ENCODE data around the gene APBA3. TPM values are rescaled to one million over a fixed set of nuclear protein-coding genes. Genes with fewer than 3 reads are reported as not detected.
"Not testable (repeated sequence)": the region's sequence is repeated elsewhere in the genome, so short reads cannot be mapped to it uniquely, and the experiment has no call there.

The APBA3 gene
- total and polyA plus RNA-seq, 8 donors = 6.7 to 27.1 (median 10.5) TPM

DNA sequence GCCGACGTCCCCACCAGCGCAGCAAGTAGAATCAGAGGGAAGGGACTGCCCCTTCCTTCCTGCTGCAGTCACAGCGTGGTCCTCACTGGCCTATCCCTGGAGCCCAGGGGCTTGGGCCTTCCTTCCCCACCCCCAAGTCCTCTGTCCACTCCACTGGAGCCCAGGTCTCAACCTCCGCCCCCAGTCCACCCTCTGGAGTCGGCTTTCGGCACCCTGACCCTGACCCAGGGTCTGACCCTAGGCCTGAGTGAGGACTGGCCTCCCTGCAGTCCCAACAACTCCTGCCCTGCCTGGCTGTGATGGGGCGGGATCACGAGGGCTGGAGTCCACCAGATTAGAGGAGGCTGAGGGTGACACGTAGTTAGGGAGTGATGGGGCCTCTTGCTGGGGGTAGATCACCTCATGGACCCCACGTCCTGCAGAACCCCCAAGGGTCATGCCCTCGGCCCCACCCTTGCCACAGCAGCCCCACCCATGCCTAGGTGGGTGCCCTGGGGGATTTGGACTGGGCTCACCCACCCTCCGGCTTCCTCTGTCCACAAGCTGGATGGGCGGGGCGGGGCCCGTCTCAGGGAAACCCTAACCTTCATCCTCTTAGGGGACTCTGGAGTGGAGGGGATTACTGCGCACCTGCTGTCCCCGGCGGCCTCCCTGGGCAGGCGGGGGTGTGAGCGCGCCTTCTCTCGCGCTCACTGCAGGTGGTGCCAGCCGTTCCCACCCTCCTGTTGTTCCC, 6.7 kb upstream of the APBA3 start:
- intact Hi-C loops (cut with DNase I) = no loop called here
- WGBS, 2 donors = 91 to 96% methylated on average over 24 to 25 of the region's 25 CpGs

DNA sequence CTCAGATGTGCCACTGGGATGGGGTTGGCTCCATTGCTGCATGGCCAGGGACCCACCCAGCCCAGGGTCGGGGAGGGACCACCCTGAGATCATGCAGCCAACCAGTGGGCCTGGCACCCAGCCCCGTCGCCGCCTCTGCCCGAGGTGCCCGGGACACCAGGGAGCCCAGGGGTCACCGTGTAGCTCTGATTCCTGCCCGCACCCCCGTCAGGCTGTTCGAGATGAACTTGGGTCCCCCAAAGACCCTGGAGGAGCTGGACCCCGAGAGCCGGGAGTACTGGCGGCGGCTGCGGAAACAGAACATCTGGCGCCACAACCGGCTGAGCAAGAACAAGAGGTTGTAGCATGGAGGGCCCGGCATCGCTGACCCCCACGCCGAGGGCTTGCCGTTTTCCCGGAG, 5.6 kb upstream of the APBA3 start:
- DNase-seq (peak in 1 of 6 donors; percentile 76), FAIRE-seq (no peak), ATAC-seq (no peak)
- Histone ChIP-seq H3K4me3 (no peak overlapping the region), H3K27ac (no peak overlapping the region), H3K36me3 (peaks cover 0 to 25% (median 4%) of the 10 kb centered on the region in 3 donors), H3K27me3 (no peaks in the 10 kb centered on the region), H3K4me1 (peaks cover 0 to 9% (median 7%) of the 10 kb centered on the region in 3 donors), H3K9me3 (no peaks in the 10 kb centered on the region)
- TF ChIP-seq, protein P1, sequence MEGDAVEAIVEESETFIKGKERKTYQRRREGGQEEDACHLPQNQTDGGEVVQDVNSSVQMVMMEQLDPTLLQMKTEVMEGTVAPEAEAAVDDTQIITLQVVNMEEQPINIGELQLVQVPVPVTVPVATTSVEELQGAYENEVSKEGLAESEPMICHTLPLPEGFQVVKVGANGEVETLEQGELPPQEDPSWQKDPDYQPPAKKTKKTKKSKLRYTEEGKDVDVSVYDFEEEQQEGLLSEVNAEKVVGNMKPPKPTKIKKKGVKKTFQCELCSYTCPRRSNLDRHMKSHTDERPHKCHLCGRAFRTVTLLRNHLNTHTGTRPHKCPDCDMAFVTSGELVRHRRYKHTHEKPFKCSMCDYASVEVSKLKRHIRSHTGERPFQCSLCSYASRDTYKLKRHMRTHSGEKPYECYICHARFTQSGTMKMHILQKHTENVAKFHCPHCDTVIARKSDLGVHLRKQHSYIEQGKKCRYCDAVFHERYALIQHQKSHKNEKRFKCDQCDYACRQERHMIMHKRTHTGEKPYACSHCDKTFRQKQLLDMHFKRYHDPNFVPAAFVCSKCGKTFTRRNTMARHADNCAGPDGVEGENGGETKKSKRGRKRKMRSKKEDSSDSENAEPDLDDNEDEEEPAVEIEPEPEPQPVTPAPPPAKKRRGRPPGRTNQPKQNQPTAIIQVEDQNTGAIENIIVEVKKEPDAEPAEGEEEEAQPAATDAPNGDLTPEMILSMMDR (IDR thresholded peaks at IDR 0.05) = no peak
- intact Hi-C loops (cut with DNase I) = no loop called here
- 89 to 91% methylated on average over 23 of the region's 23 CpGs for WGBS, 2 donors

More for the DNA sequence above, 6.7 kb upstream of the APBA3 start:
- H3K4me1 ChIP-seq = peaks cover 0 to 5% (median 5%) of the 10 kb centered on the region in 3 donors
- TF ChIP-seq, protein P1 (IDR thresholded peaks at IDR 0.05) = no peak
- ATAC-seq (no peak), DNase-seq (peak in 1 of 6 donors; percentile 58), FAIRE-seq (no peak)
- no peak overlapping the region for H3K4me3 ChIP-seq
- no peak overlapping the region for H3K27ac ChIP-seq
- H3K36me3 ChIP-seq = peaks cover 0 to 25% (median 4%) of the 10 kb centered on the region in 3 donors
- H3K9me3 ChIP-seq = no peaks in the 10 kb centered on the region
- no peaks in the 10 kb centered on the region for H3K27me3 ChIP-seq

DNA sequence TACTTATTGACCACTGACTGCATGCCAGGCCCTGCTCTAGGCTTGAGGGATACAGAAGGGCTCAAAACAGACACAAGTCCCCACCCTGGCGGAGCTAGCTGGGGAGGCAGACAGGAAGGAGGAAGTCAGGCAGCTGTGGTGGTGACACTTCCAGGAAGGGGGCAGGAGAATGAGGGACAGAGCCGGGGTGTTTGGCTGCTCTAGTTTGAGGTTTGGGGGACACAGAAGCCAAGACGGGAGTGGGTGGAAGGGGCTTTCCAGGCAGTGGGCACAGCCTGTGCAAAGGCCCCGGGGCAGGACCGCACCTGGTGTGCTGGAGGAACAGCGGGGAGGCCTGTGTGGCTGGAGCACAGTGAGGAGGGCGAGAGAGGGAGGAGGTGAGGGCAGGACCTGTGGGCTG, 5.0 kb upstream of the APBA3 start:
- H3K4me3 ChIP-seq = no peak overlapping the region
- H3K27me3 ChIP-seq = no peaks in the 10 kb centered on the region
- peaks cover 0 to 13% (median 7%) of the 10 kb centered on the region in 3 donors for H3K4me1 ChIP-seq
- ATAC-seq (no peak), FAIRE-seq (no peak), DNase-seq (no peak)
- no peak overlapping the region for H3K27ac ChIP-seq
- peaks cover 0 to 25% (median 4%) of the 10 kb centered on the region in 3 donors for H3K36me3 ChIP-seq
- 85 to 93% methylated on average over 7 of the region's 7 CpGs for WGBS, 2 donors
- intact Hi-C loops (cut with DNase I) = no loop called here
- TF ChIP-seq, protein P1 (IDR thresholded peaks at IDR 0.05) = no peak
- no peaks in the 10 kb centered on the region for H3K9me3 ChIP-seq

DNA sequence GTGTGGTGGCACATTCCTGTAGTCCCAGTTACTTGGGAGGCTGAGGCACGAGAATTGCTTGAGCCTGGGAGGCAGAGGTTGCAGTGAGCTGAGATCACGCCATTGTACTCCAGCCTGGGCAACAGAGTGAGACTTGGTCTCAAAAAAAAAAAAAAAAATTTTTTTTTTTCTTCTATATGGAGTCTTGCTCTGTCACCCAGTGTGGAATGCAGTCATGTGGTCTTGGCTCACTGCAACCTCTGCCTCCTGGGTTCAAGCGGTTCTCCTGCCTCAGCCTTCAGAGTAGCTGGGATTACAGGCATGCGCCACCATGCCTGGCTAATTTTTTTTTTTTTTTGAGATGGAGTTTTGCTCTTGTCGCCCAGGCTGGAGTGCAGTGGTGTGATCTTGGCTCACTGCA, 4.3 kb upstream of the APBA3 start:
- peaks cover 0 to 25% (median 4%) of the 10 kb centered on the region in 3 donors for H3K36me3 ChIP-seq
- H3K4me1 ChIP-seq = peaks cover 0 to 15% (median 7%) of the 10 kb centered on the region in 3 donors
- H3K27ac ChIP-seq; H3K27me3 ChIP-seq; intact Hi-C loops (cut with DNase I); H3K9me3 ChIP-seq; DNase-seq; FAIRE-seq; ATAC-seq; H3K4me3 ChIP-seq: not testable (repeated sequence)
- 96 to 97% methylated on average over 5 of the region's 5 CpGs for WGBS, 2 donors

DNA sequence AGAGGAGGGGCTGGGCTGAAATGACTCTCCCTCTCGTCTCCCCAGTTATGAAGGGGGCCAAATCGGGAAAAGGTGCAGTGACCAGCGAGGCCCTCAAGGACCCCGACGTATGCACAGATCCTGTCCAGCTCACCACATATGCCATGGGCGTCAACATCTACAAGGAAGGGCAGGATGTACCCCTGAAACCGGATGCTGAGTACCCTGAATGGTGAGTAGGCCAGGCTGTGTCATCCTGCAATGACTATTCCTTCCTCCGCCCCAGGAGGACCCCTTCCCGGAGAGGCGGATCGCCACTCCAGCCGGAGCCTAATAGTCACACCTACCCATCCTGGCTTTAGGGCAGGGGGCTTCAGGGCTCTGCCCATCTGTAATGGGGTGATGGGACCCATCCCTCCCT, 3.6 kb upstream of the APBA3 start:
- H3K4me1 ChIP-seq = peaks cover 0 to 20% (median 10%) of the 10 kb centered on the region in 3 donors
- intact Hi-C loops (cut with DNase I) = no loop called here
- DNase-seq (no peak), FAIRE-seq (no peak), ATAC-seq (no peak)
- no peaks in the 10 kb centered on the region for H3K27me3 ChIP-seq
- H3K9me3 ChIP-seq = no peaks in the 10 kb centered on the region
- TF ChIP-seq, protein P1 (IDR thresholded peaks at IDR 0.05) = no peak
- H3K36me3 ChIP-seq = peaks cover 0 to 25% (median 4%) of the 10 kb centered on the region in 3 donors
- H3K27ac ChIP-seq = no peak overlapping the region
- 92 to 93% methylated on average over 12 of the region's 12 CpGs for WGBS, 2 donors
- H3K4me3 ChIP-seq = no peak overlapping the region

Measured in pancreas (tissue), 10 donors.